Left colon (tissue), 2 donors: Measurements from ENCODE around the gene PHF21A. TPM values are rescaled to one million over a fixed set of nuclear protein-coding genes. Genes with fewer than 3 reads are reported as not detected.

ENCODE experiments used
- ATAC-seq: fragments of 200-7000 bp; cut with Tn5 transposase; one replicate; pipeline ENCODE4 v1.9.1; 2020; ENCODE audit warnings: mild to moderate bottlenecking, moderate library complexity
- DNase-seq, 2 donors: peaks; one replicate each; pipeline ENCODE4 v3.0.0-alpha.2; 2020
- intact Hi-C, 2 donors: fragments of 100-400 bp; cut with DNase I in 1 of 2; cut with micrococcal nuclease in 1 of 2; formaldehyde crosslinking; loops; one replicate each; pipeline versions ENCODE4 v1.11.2 to v1.14.0; 2022; cut with DNase I, micrococcal nuclease
- long read RNA-seq: library from polyadenylated mRNA; unstranded; transcript quantifications from one replicate; pipeline ENCODE4 v2.0.0, GENCODE V29; 2021
- total RNA-seq, 2 donors: library from RNA; stranded (reverse); fragmentation: NEBNext Ultra II Directional; extraction: Animal tissue kit (Norgen Biotek cat#: 25700); gene quantifications; one replicate each; pipeline ENCODE4 v1.2.1, GENCODE V29; 2021
- donor health status: DM: no; HTN: no; CAD: no.
- donor health status: DM: yes; HTN: yes; CAD: no.

Gene PHF21A
- 10 to 100 TPM; 19.9 to 24.5 TPM for total RNA-seq
- long read RNA-seq, partial matches to known transcripts, result 0 of 5 reads
- long read RNA-seq, other reads (novel, unspliced or antisense), result 5 of 5 reads

DNA sequence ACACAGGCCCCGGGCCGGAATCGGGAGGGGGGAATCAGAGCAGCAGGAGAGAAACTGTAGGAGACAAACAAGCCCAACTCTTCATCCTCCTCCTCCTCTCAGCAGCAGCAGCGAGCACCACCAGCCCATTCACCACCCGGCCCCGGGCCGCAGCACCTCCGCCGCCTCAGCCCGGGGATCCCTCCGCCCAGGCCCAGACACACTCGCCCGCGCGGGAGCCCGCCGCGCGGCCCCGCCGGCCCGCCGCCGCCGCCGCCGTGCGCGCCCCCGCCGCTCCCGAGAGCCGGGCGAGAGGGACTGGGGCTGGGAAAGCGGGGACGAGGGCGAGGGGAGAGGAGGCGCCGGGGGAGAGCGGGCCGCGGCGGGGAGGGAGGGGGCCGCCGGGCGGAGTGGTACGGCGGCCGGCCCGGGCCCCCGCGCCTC, at the start of gene PHF21A:
TSS of gene PHF21A (minus strand) at position 154 of the 423 bp plus-strand sequence. CDS start 37,235 bp downstream, outside the sequence.
- intact Hi-C loops, result no loop called here
- ATAC-seq, result peak; percentile 86

GRCh38 chr11:46170797-46171196, 49.5 kb upstream of the PHF21A start:
- DNase-seq (no peak), ATAC-seq (no peak)
- intact Hi-C loops, result no loop called here

More for the DNA sequence above, at the start of gene PHF21A:
- peak; percentile 90 to 91 for DNase-seq

GRCh38 chr11:46162700-46163099, 41.4 kb upstream of the PHF21A start:
- intact Hi-C loops, result no loop called here
- no peak for DNase-seq
- ATAC-seq, result no peak

DNA sequence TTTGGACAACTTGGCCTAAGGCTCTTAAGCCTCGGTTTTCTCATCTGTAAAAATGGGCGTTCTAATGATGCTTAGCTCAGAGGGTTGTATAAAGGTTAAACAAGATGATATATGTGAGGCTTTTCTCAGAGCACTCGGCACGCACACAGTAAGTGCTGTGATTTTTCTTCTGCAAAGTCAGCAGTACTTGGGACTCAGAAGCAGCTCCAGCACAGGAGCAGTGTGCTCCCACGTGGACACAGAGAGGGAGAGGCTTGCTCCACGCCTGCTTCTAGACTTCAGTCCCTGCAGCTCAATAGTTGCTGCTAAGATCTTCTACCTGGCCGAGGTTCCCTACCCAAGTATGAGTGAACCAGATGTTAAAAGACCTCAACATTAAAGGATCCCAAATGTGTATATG, 39.9 kb upstream of the PHF21A start:
- ATAC-seq, result no peak
- intact Hi-C loops, result no loop called here
- no peak for DNase-seq

GRCh38 chr11:46160100-46160499, 38.8 kb upstream of the PHF21A start:
- intact Hi-C loops, result no loop called here
- peak; percentile 39 for ATAC-seq
- no peak for DNase-seq

DNA sequence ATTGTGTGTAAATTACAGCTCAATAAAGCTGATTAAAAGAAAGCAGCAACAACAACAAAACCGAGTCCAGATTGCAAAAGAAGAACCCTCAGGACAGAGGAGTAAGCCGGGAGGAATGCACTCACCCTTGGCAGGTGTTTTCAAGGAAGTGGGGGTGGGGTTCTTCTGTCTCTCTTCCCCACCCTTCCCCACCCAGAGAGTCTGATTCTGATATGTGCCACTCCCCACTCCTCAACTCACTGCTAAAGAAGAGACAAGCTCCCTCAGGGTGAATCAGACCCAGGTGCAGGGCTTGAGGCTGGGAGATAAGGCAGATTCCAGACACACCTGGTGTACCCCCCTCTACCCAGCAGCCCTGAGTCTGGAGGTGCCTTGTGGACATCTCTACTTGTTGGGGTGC, 38.4 kb upstream of the PHF21A start:
- ATAC-seq (peak; percentile 81), DNase-seq (no peak)
- intact Hi-C loops, result no loop called here

DNA sequence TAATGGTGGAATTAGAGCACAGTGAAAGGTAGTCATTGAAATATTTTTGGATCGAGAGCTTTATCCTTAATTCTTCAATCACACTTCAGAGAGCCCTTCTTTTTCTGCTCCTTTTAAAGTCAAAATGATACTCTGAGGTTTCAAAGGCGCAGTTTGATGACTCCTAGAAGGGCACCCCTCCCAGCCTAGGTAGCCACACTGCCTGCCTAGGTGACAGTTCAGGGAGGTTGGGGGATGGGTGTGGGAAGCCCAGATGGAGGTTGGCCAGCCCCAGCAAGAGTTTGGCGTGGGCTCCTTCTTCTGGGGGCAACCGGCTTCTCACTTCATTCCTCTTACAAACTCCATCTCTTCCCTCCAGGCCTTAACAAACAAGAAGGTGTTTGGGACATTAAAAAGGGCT, 28.6 kb upstream of the PHF21A start:
- ATAC-seq (no peak), DNase-seq (no peak)
- intact Hi-C loops, result no loop called here

DNA sequence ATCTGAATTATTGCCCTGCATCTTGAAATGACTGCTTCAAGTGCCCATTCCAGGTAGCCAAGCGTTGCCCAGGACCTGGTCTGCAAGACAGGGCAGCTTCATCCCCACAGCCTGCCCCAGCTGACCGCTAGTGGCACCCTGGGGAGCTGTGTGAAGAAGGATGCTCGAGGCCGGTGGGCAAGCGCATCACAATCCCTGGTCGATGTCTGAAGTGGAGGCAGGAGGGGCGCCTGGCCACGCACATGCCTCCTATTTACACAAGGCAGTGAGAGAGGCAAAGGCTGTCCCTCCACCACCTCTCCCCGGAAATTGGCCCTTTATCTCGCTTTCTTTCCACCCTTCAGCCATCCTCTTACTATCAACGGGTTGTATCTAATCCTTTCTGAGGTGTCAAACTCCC, 28.1 kb upstream of the PHF21A start:
- ATAC-seq, result no peak
- no peak for DNase-seq

GRCh38 chr11:46144741-46145140, 23.5 kb upstream of the PHF21A start:
- ATAC-seq, result no peak
- DNase-seq, result no peak
- intact Hi-C loops, result no loop called here

More for the DNA sequence above, 28.1 kb upstream of the PHF21A start:
- intact Hi-C loops, result no loop called here

GRCh38 chr11:46143049-46143806, 22.0 kb upstream of the PHF21A start:
- DNase-seq (no peak), ATAC-seq (no peak)
- intact Hi-C loops, result no loop called here

DNA sequence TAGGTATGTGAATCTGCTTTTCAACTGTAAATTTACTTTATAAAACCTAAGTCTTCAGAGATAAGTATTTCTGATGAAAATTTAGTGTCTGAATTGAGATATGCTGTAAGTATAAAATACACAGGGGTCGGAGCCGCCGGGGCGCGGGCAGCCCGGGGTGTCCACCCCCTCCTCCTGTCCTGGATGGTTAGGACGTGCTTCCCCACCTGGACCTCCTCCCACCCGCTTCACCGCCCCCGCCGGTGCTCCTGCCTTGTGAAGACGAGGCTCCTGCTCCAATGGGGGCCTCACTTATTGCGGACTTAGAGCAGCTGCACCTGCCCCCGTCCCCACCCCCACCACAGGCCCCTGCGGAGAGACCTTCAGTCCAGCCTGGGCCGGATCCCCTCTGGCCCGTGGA, 21.3 kb upstream of the PHF21A start:
- intact Hi-C loops, result no loop called here
- DNase-seq, result no peak
- ATAC-seq, result no peak

- no peak for ATAC-seq
- intact Hi-C loops, result no loop called here
- DNase-seq, result no peak
Measured at GRCh38 chr11:46141597-46141996, 20.3 kb upstream of the PHF21A start.

DNA sequence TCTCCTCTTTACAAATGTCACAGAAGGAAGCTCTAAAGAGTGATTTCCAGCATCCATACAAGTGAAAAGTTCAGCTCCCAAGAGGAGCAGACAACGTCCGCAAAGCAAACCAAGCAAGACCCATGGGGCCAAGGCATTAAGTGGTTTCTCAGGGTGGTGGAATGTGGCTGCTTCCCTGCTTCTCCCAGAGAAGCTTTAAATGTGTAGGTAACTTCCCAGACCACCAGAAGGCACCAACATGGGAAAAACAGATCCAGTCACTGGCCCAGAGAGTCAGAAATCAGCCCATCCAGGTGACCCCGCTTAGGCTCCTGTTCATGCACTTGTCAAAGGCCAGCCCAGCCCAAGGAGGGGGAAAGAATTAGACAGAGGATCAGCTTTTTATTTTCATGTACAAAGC, 13.3 kb upstream of the PHF21A start:
- ATAC-seq, result no peak
- DNase-seq, result no peak
- intact Hi-C loops, result no loop called here

DNA sequence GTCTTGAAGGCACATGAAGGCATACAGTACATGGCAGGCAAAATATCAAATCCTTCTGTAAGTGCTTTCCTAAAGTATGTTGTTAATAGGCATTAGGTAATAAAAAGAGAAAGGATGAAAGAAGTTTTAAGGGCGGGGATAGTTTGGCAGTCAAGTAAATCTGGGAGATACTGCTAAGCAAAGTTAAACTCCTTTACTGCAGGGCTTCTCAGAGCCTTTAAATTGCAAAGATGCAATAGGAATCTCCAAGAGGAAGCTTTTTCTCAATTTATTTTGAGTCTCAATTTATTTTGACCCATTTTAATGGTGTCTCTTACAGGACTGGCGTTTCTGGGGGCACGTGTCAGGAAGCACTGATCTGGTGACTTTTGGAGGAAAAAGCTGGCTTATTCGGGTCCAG, 12.8 kb upstream of the PHF21A start:
- no peak for DNase-seq

GRCh38 chr11:46133119-46133518, 11.9 kb upstream of the PHF21A start:
- intact Hi-C loops, result no loop called here
- ATAC-seq (no peak), DNase-seq (no peak)

More for the DNA sequence above, 12.8 kb upstream of the PHF21A start:
- ATAC-seq, result no peak
- intact Hi-C loops, result no loop called here

DNA sequence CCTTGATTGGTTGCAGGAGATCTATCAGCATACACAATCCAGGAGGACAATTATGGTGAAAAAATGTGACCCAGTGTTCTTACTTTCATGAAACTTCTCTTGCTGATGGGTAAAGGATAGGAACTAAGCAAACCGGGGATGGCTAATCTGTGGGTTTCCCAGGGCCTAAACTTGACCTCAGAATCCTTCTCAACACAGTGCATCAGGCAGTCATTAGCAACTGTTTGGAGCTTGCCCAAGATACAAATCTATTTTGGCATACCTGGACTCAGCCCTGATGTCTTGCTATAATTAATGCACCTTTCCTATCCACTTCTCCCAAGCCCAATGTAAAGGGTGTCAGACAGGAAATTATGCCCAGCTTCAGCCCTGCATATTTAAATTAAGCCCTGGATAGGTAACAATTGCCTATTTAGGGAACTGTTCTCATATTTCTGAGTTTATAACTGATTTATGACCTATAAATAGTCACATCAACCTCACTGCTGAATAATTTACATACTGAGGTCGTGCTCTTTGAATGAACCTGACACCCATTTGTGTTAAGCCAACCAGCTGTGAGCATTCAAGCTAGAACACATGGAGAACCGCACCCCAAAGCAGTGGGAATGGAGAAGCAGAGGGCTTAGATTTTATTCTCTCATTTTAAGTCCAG, 9.2 kb upstream of the PHF21A start:
- ATAC-seq, result no peak
- no peak for DNase-seq
- intact Hi-C loops, result no loop called here

DNA sequence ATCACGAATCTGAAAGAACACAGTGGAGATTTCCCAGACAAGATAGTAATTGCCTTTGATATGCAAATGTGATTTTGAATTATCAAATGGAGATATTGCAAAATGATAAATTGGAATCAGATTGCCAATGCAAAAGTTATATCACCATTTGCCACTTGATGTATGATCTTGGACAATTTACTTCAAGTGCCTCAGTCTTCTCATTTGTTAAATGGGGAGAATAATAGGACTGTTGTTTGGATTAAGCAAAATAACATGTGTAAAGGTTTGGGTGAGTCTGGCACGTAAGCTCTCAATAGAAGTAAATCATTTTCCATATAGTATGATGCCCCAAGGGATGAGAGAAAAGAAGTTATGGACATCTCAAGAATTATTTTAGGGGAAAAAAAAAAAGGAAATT, 7.9 kb upstream of the PHF21A start:
- intact Hi-C loops, result no loop called here
- DNase-seq (no peak), ATAC-seq (no peak)

GRCh38 chr11:46127150-46127638, 5.9 kb upstream of the PHF21A start:
- peak; percentile 92 for ATAC-seq
- intact Hi-C loops, result no loop called here
- peak; percentile 14 to 44 for DNase-seq

DNA sequence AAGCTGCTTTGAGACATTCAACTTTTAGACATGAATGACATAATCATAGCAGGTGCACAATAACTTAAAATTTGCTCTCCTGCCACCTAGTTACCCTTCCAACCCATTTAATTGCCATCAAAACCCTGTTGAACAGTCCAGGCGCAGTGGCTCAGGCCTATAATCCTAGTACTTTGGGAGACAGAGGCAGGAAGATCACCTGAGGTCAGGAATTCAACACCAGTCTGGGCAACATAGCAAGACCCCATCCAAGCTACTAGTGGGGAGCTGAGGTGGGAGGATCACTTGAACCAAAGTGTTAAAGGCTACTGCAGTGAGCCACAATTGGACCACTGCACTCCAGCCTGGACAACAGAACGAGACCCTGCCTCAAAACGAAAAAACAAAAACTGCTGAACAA, 4.0 kb upstream of the PHF21A start:
- DNase-seq (no peak), ATAC-seq (no peak)
- intact Hi-C loops, result no loop called here
